IMR-90 (cell line): ENCODE data around the gene ITGB1BP1. TPM values are rescaled to one million over a fixed set of nuclear protein-coding genes. Genes with fewer than 3 reads are reported as not detected.

Source experiments
- ATAC-seq: fragments of 200-7000 bp; cut with Tn5 transposase; 2 replicates; pipeline ENCODE4 v1.9.1; 2020; ENCODE audit warnings: low read depth, mild to moderate bottlenecking, moderate library complexity
- BruUV-seq: library from RNA; stranded (reverse); fragments of 400-500 nt; replicated peaks from 2 replicates; lab custom pipeline; 2021; lab: Mats Ljungman, UMichigan
- CTCF ChIA-PET: fragments of 300-600 bp; formaldehyde crosslinking; extraction: SDS; loops from one replicate; lab custom pipeline; 2021; ENCODE audit warnings: antibody characterized with exemption; lab: Yijun Ruan, JAX
- POLR2A ChIA-PET: fragments of 300-600 bp; sonication (Branson Sonifier 250); formaldehyde crosslinking; loops from one replicate; lab custom pipeline; 2022; ENCODE audit warnings: antibody characterized with exemption; ENCODE audit not compliant: unreplicated experiment; lab: Charles Lee
- DNase-seq: peaks from one replicate; pipeline ENCODE4 v3.0.0; 2013
- H2AFZ ChIP-seq: replicated peaks from 2 replicates; pipeline ENCODE3; 2013; ENCODE audit warnings: low read length, mild to moderate bottlenecking; ENCODE audit not compliant: poor library complexity
- H2AK5ac ChIP-seq: 2 replicates; pipeline ENCODE4 v1.6.1; 2013; ENCODE audit warnings: low read depth, low read length, inconsistent platforms
- H2AK9ac ChIP-seq: replicated peaks from 2 replicates; pipeline ENCODE3; 2013; ENCODE audit warnings: mild to moderate bottlenecking, low read depth, low read length, moderate library complexity; ENCODE audit not compliant: poor library complexity
- H2BK120ac ChIP-seq: 2 replicates; pipeline ENCODE4 v1.6.1; 2013; ENCODE audit warnings: low read depth, low read length, inconsistent platforms
- H2BK15ac ChIP-seq: 3 replicates; pipeline ENCODE4 v1.6.1; 2013; ENCODE audit warnings: low read depth, low read length, inconsistent platforms
- H2BK20ac ChIP-seq: 2 replicates; pipeline ENCODE4 v1.6.1; 2013; ENCODE audit warnings: low read depth, mild to moderate bottlenecking, inconsistent platforms, low read length, moderate library complexity
- H2BK5ac ChIP-seq: 2 replicates; pipeline ENCODE4 v1.6.1; 2013; ENCODE audit warnings: mild to moderate bottlenecking, low read depth, low read length, inconsistent platforms; ENCODE audit not compliant: poor library complexity, severe bottlenecking
- H3K14ac ChIP-seq: replicated peaks from 2 replicates; pipeline ENCODE4 v1.6.1; 2013; ENCODE audit warnings: low read depth, low read length, inconsistent platforms
- H3K18ac ChIP-seq: 2 replicates; pipeline ENCODE4 v1.6.1; 2013; ENCODE audit warnings: low read depth, low read length, control low read depth
- H3K23ac ChIP-seq: 2 replicates; pipeline ENCODE4 v1.6.1; 2013; ENCODE audit warnings: low read depth, low read length, inconsistent platforms
- H3K27ac ChIP-seq: 2 replicates; pipeline ENCODE4 v1.5.1; 2013; ENCODE audit warnings: mild to moderate bottlenecking, control low read depth, low read length; ENCODE audit not compliant: insufficient read depth
- H3K27me3 ChIP-seq: 2 replicates; pipeline ENCODE4 v1.6.1; 2013; ENCODE audit warnings: low read length; ENCODE audit not compliant: control insufficient read depth, insufficient read depth
- H3K36me3 ChIP-seq: 2 replicates; pipeline ENCODE4 v1.6.1; 2013; ENCODE audit warnings: low read length, mixed read lengths; ENCODE audit not compliant: control insufficient read depth, insufficient read depth
- H3K4ac ChIP-seq: 2 replicates; pipeline ENCODE4 v1.6.1; 2013; ENCODE audit warnings: low read depth, low read length, inconsistent platforms
- H3K4me1 ChIP-seq: 2 replicates; pipeline ENCODE4 v1.6.1; 2013; ENCODE audit warnings: low read length, mixed read lengths; ENCODE audit not compliant: control insufficient read depth, insufficient read depth
- H3K4me2 ChIP-seq: 2 replicates; pipeline ENCODE4 v1.6.1; 2013; ENCODE audit warnings: low read depth, mild to moderate bottlenecking, control low read depth, low read length, moderate library complexity
- H3K4me3 ChIP-seq: 2 replicates; pipeline ENCODE4 v1.5.1; 2013; ENCODE audit warnings: low read depth, mild to moderate bottlenecking, control low read depth, low read length, moderate library complexity; ENCODE audit not compliant: insufficient read depth
- H3K56ac ChIP-seq: 2 replicates; pipeline ENCODE4 v1.6.1; 2013; ENCODE audit warnings: low read length, inconsistent platforms; ENCODE audit not compliant: insufficient read depth; ENCODE audit errors: extremely low read depth
- H3K79me1 ChIP-seq, 2 experiments: 2 replicates each; pipeline ENCODE4 v1.6.1; 2013; ENCODE audit warnings: low read length in 2 of 2, inconsistent platforms in 1 of 2, low read depth in 1 of 2
- H3K9ac ChIP-seq: 2 replicates; pipeline ENCODE4 v1.6.1; 2013; ENCODE audit warnings: low read depth, low read length, control low read depth
- H3K9me1 ChIP-seq: 2 replicates; pipeline ENCODE4 v1.6.1; 2013; ENCODE audit warnings: low read length, inconsistent platforms; ENCODE audit not compliant: insufficient read depth
- H3K9me3 ChIP-seq: 2 replicates; pipeline ENCODE4 v1.6.1; 2013; ENCODE audit warnings: low read length; ENCODE audit not compliant: control insufficient read depth, insufficient read depth
- H4K20me1 ChIP-seq: 2 replicates; pipeline ENCODE4 v1.6.1; 2013; ENCODE audit warnings: low read length, inconsistent platforms; ENCODE audit not compliant: insufficient read depth
- H4K5ac ChIP-seq: 2 replicates; pipeline ENCODE4 v1.6.1; 2013; ENCODE audit warnings: mild to moderate bottlenecking, low read depth, low read length, control low read depth
- H4K8ac ChIP-seq, 2 experiments: 2 replicates each; pipeline ENCODE4 v1.6.1; 2013; ENCODE audit warnings: low read depth in 2 of 2, low read length in 2 of 2, control low read depth in 1 of 2, inconsistent platforms in 1 of 2
- H4K91ac ChIP-seq: 2 replicates; pipeline ENCODE4 v1.6.1; 2013; ENCODE audit warnings: low read depth, low read length, inconsistent platforms; ENCODE audit not compliant: insufficient read depth
- CEBPB ChIP-seq: IDR thresholded peaks from 2 replicates; pipeline ENCODE4 v1.6.1; 2012; ENCODE audit warnings: low read depth, low read length, improper control_type of control experiment
- MAZ ChIP-seq: IDR thresholded peaks from 2 replicates; pipeline ENCODE4 v1.6.1; 2012; ENCODE audit warnings: low read depth, mild to moderate bottlenecking, low read length, improper control_type of control experiment, moderate library complexity, borderline replicate concordance
- RAD21 ChIP-seq: IDR thresholded peaks from 2 replicates; pipeline ENCODE4 v1.6.1; 2012; ENCODE audit warnings: low read length, improper control_type of control experiment
- RFX5 ChIP-seq: IDR thresholded peaks from 2 replicates; pipeline ENCODE4 v1.8.0; 2012; ENCODE audit warnings: low read depth, mild to moderate bottlenecking, low read length, moderate library complexity
- WGBS, 2 experiments: methylation state at CpG; one replicate each; pipeline versions ENCODE4 v1.1.5 to v1.1.7; 2013; ENCODE audit warnings: missing lambda C conversion rate in 2 of 2; ENCODE audit not compliant: insufficient read length in 1 of 2; ENCODE audit errors: extremely low coverage in 2 of 2; 5-methylcytosine and 5-hydroxymethylcytosine counted together
- dilution Hi-C: fragments of 300-500 bp; cut with HindIII; formaldehyde crosslinking; loops from one replicate; pipeline ENCODE4 v1.14.3; 2018; ENCODE audit warnings: low sequenced_read_pairs; ENCODE audit not compliant: unreplicated experiment
- in situ Hi-C: fragments of 300-500 bp; cut with MboI; formaldehyde crosslinking; loops from 3 replicates; pipeline ENCODE4 v1.14.3; 2019; ENCODE audit warnings: low sequenced_read_pairs, inconsistent platforms, mixed read lengths
- intact Hi-C: fragments of 100-400 bp; cut with micrococcal nuclease; formaldehyde crosslinking; loops from 2 replicates; pipeline ENCODE4 v1.10.0; 2022
- polyA plus RNA-seq, 3 experiments: library from polyadenylated mRNA; depleted of rRNA; stranded (reverse); fragments of >200 nt; gene quantifications; 2 replicates each; pipeline ENCODE4 v1.2.3, GENCODE V29; 2012; ENCODE audit warnings: low replicate concordance in 1 of 3
- total RNA-seq: library from RNA; depleted of rRNA; stranded (reverse); fragments of >200 nt; gene quantifications from 2 replicates; pipeline ENCODE4 v1.2.3, GENCODE V29; 2012

ITGB1BP1 gene
- total and polyA plus RNA-seq, 2 of the 4 experiments (the other 2 are of a cell fraction): 48.6 to 88.1 TPM

DNA sequence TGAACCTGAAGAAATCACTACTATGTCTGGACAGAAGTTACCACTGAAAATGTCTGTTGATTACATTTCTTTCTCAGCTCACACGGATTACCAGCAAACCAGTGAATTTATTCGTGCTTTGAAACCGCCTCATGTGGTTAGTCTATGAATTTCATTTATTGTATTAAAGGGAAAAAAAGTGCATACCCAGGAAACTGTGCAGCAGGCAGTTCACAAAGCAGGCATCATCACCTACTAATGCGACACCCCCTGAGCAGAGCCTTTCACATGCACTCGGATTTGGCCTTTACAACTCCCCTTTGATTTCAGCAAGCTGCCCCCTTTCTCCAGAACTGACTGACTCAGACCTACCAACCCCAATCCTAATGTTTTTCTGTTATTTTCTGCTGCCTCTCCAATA, 20.2 kb upstream of the ITGB1BP1 start:
- ATAC-seq (no peak), DNase-seq (no peak)
- no peak overlapping the region for H3K18ac ChIP-seq
- no peak overlapping the region for H2BK120ac ChIP-seq
- no peak overlapping the region for H4K8ac ChIP-seq
- no peak overlapping the region for H3K4me2 ChIP-seq
- no peak overlapping the region for H3K23ac ChIP-seq
- BruUV-seq: no TSS peak
- H2BK5ac ChIP-seq: no peak overlapping the region
- ChIA-PET CTCF (no interaction called here), POLR2A (no interaction called here)
- H2AFZ ChIP-seq: no peak overlapping the region
- peaks cover 13% of the 10 kb centered on the region for H3K36me3 ChIP-seq
- TF ChIP-seq RAD21 (no peak), RFX5 (no peak), MAZ (no peak), CEBPB (no peak)
- no peak overlapping the region for H3K4me3 ChIP-seq
- no peak overlapping the region for H4K5ac ChIP-seq
- H2BK20ac ChIP-seq: no peak overlapping the region
- no peak overlapping the region for H3K56ac ChIP-seq
- peaks cover 13% of the 10 kb centered on the region; the same call in 1 of the 2 replicates for H4K20me1 ChIP-seq
- no peak overlapping the region for H2AK9ac ChIP-seq
- dilution Hi-C loops: no loop called here
- no peak overlapping the region for H2AK5ac ChIP-seq
- no peak overlapping the region for H3K14ac ChIP-seq
- H3K27me3 ChIP-seq: no peaks in the 10 kb centered on the region
- no peaks in the 10 kb centered on the region for H3K9me3 ChIP-seq
- no peak overlapping the region for H2BK15ac ChIP-seq
- H3K27ac ChIP-seq: no peak overlapping the region
- no peak overlapping the region for H3K4ac ChIP-seq
- peaks cover 11% of the 10 kb centered on the region for H3K4me1 ChIP-seq
- H3K79me1 ChIP-seq: peaks cover 2 to 6% of the 10 kb centered on the region in 2 experiments; a peak in 3 of 4 replicates
- intact Hi-C loops: no loop called here
- no peak overlapping the region for H4K91ac ChIP-seq
- H3K9ac ChIP-seq: no peak overlapping the region
- WGBS, 2 experiments: 100% methylated on average over 2 of the region's 5 CpGs; no CpG with 5 or more reads in 1 of the 2 experiments
- in situ Hi-C loops: no loop called here
- peaks cover 7% of the 10 kb centered on the region; the same call in 1 of the 2 replicates for H3K9me1 ChIP-seq
